DMS153 treated with DMSO at 0.1 percent for 48 hours (cell line): ENCODE data around the gene MAGEA3.
"Not testable (repeated sequence)": the region's sequence is repeated elsewhere in the genome, so short reads cannot be mapped to it uniquely, and the experiment has no call there.

Experiments
- DNase-seq: peaks from one replicate; lab custom pipeline; 2025; ENCODE audit not compliant: unreplicated experiment; lab: John Stamatoyannopoulos, UW

MAGEA3 gene

DNA sequence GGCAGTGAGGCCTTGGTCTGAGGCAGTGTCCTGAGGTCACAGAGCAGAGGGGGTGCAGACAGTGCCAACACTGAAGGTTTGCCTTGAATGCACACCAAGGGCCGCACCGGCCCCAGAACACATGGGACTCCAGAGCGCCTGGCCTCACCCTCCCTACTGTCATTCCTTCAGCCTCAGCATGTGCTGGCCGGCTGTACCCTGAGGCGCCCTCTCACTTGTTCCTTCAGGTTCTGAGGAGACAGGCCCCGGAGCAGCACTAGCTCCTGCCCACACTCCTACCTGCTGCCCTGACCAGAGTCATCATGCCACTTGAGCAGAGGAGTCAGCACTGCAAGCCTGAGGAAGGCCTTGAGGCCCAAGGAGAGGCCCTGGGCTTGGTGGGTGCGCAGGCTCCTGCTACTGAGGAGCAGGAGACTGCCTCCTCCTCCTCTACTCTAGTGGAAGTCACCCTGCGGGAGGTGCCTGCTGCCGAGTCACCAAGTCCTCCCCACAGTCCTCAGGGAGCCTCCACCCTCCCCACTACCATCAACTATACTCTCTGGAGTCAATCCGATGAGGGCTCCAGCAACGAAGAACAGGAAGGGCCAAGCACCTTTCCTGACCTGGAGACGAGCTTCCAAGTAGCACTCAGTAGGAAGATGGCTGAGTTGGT is 37.4 kb downstream of the MAGEA3 start:
- no peak for DNase-seq

DNA sequence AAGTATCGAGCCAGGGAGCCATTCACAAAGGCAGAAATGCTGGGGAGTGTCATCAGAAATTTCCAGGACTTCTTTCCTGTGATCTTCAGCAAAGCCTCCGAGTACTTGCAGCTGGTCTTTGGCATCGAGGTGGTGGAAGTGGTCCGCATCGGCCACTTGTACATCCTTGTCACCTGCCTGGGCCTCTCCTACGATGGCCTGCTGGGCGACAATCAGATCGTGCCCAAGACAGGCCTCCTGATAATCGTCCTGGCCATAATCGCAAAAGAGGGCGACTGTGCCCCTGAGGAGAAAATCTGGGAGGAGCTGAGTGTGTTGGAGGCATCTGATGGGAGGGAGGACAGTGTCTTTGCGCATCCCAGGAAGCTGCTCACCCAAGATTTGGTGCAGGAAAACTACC is 37.9 kb downstream of the MAGEA3 start:
- DNase-seq: not testable (repeated sequence)

DNA sequence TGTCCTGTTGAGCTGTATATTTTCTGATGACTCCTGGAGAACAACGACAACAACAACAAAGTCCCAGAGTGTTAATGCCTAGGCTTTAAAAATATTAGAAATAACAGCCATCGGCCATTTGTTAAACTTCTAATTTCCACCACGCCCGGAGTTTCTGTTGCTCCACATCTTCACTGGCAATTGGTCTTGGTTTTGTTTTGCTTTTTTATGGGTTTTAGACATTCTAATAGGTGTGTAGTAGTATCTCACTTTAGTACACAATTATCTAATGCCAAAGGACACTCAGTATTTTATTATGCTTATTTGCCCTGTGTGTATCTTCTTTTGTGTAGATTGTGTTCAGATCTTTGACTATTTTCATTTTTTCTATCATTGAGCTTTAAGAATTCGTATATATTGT is 40.0 kb downstream of the MAGEA3 start:
- DNase-seq: no peak
